Measurements from ENCODE around the gene CNPY1.
"Not testable (repeated sequence)": the region's sequence is repeated elsewhere in the genome, so short reads cannot be mapped to it uniquely, and the experiment has no call there.

Gene CNPY1

GRCh38 chr7:155567646-155568332 lies 21.4 kb upstream of the CNPY1 start:
- DNase-seq (ENCODE audit: low read depth): no peak
- no peak for TF ChIP-seq CTCF (conservative IDR thresholded peaks at IDR 0.05; ENCODE audit: low read depth, low read length)
- no peak overlapping the region for H3K4me3 ChIP-seq (ENCODE audit: low read depth, low read length)

DNA sequence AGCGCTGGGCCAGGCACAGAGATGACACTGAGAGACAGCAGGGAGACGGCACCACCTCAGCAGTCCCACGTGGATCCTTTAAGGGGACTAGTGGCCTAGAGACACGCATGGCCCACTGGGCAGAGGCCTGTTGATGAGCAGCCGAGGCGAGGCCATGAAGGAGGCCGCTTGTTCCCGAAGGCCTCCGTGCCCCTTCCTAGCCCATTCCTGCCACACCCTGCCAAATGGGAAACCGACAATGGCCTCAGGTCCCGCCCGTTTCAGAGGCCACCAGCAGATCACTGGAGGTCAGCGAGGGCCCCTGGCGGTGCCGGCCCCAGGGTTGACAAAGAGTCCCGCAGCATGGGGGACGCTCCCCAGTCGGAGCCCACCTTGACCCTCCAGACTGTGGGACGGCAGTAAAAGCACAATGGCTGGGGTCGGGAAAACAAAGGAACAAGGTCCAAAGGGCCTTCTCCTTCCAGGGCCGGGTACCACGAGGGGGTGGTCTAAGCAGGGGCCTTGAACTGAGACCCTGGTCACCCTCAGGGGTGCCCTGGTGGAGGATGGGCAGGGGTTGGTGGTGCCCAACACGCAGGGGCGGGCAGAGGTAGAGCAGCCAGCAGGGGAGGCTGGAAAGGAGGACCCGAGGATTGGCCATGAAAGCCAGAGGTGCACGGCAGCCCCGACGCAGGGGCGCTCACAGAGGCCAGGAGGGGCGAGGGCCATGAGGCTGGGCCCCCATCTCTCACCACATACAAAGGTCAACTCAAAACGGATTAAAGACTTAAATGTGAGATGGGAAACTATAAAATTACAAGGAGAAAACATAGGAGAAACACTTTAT lies 19.9 kb upstream of the CNPY1 start:
- no peak for TF ChIP-seq CTCF (conservative IDR thresholded peaks at IDR 0.05; ENCODE audit: low read depth, low read length)
- DNase-seq (ENCODE audit: low read depth): no peak
- H3K4me3 ChIP-seq (ENCODE audit: low read depth, low read length): no peak overlapping the region

- no peak overlapping the region for H3K4me3 ChIP-seq (ENCODE audit: low read depth, low read length)
- no peak for DNase-seq (ENCODE audit: low read depth)
- TF ChIP-seq CTCF (conservative IDR thresholded peaks at IDR 0.05; ENCODE audit: low read depth, low read length): no peak
Observed at GRCh38 chr7:155565596-155565995, 19.2 kb upstream of the CNPY1 start.

DNA sequence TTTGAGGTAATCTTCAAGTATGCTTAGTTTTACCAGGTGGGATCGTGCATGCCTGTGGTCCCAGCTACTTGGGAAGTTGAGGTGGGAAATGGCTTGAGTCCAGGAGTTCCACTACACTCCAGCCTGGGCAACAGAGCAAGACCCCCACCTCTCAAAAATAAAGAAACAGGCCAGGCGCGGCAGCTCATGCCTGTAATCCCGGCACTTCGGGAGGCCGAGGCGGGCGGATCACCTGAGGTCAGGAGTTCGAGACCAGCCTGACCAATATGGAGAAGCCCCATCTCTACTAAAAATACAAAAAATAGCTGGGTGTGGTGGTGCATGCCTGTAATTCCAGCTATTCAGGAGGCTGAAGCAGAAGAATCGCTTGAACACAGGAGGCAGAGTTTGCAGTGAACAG lies 16.6 kb upstream of the CNPY1 start:
- DNase-seq (ENCODE audit: low read depth); H3K4me3 ChIP-seq (ENCODE audit: low read depth, low read length): not testable (repeated sequence)

- DNase-seq (ENCODE audit: low read depth): no peak
- H3K4me3 ChIP-seq (ENCODE audit: low read depth, low read length): no peak overlapping the region
- TF ChIP-seq CTCF (conservative IDR thresholded peaks at IDR 0.05; ENCODE audit: low read depth, low read length): no peak
Observed at GRCh38 chr7:155562106-155562505, 15.7 kb upstream of the CNPY1 start.

GRCh38 chr7:155560982-155561686 lies 14.8 kb upstream of the CNPY1 start:
- no peak for TF ChIP-seq CTCF (conservative IDR thresholded peaks at IDR 0.05; ENCODE audit: low read depth, low read length)
- DNase-seq (ENCODE audit: low read depth): no peak
- H3K4me3 ChIP-seq (ENCODE audit: low read depth, low read length): no peak overlapping the region

DNA sequence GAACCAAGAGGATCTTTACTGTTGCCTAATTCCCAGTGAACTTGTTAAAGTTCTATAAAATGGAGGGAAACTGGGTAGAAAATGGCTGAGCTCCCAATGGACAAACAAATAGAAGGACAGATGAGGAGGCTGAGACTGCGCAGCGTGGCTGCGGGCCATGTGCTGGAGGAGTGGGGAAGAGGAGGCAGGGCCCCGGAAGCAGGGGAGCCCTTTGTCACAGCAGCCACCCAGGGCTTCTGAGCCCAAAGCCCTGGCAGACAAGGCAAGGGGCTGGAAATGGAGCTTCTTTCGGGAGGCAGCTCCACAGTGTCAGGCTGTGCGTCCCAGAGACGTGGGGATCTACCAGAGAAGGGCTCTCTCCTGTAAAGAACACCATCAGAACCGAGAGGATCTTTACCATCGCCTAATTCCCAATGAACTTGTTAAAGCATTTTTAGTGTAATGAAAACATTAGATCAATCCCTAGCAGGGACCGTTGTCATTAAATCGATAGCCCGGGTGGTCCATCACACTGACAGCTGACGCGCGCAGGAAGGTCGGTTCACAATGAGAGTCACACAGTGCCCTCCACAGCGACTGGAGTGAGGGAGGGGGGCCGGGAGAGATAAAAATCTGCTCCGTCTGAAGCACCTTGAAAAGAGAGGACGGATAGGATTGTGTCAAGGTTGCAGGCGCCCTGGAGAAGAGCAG lies 14.0 kb upstream of the CNPY1 start:
- no peak for DNase-seq (ENCODE audit: low read depth)
- no peak for TF ChIP-seq CTCF (conservative IDR thresholded peaks at IDR 0.05; ENCODE audit: low read depth, low read length)
- H3K4me3 ChIP-seq (ENCODE audit: low read depth, low read length): no peak overlapping the region
